Testis (tissue), 3 donors: Measurements from ENCODE around the gene MAPK1IP1L. TPM values are rescaled to one million over a fixed set of nuclear protein-coding genes. Genes with fewer than 3 reads are reported as not detected.
A peak's percentile ranks its signal among the peaks of the same experiment; 100 is the strongest.
"Not testable (repeated sequence)": the region's sequence is repeated elsewhere in the genome, so short reads cannot be mapped to it uniquely, and the experiment has no call there.

Source experiments
- DNase-seq: peaks from one replicate; pipeline ENCODE4 v3.0.0-alpha.2; 2019
- H3K27ac ChIP-seq, 2 donors: fragments of 200-600 bp; sonication (generic); one replicate each; pipeline ENCODE4 v1.5.1; 2019
- H3K27me3 ChIP-seq: fragments of 200-600 bp; sonication (generic); one replicate; pipeline ENCODE4 v1.5.1; 2019
- H3K36me3 ChIP-seq: fragments of 200-600 bp; sonication (generic); one replicate; pipeline ENCODE4 v1.5.1; 2017; ENCODE audit warnings: low read depth; ENCODE audit errors: missing control alignments
- H3K4me1 ChIP-seq: fragments of 200-600 bp; sonication (generic); one replicate; pipeline ENCODE4 v1.5.1; 2019
- H3K4me3 ChIP-seq, 2 donors: fragments of 200-600 bp; sonication (generic); one replicate each; pipeline ENCODE4 v1.5.1; 2017 to 2019
- H3K9me3 ChIP-seq: fragments of 200-600 bp; sonication (generic); one replicate; pipeline ENCODE4 v1.5.1; 2017
- POLR2A ChIP-seq: fragments of 450-650 bp; IDR thresholded peaks from one replicate; pipeline ENCODE4 v1.6.1; 2017; ENCODE audit warnings: antibody characterized with exemption, mild to moderate bottlenecking, moderate library complexity
- WGBS, 2 donors: methylation state at CpG; one replicate each; pipeline ENCODE4 v1.1.5; 2018; 5-methylcytosine and 5-hydroxymethylcytosine counted together
- intact Hi-C: fragments of 100-400 bp; cut with DNase I; formaldehyde crosslinking; loops from one replicate; pipeline ENCODE4 v1.15.1; 2023; ENCODE audit warnings: low total_unique reads
- polyA plus RNA-seq: library from polyadenylated mRNA; stranded (reverse); fragments of 350-450 nt; fragmentation: Illumina TruSeq; extraction: RNeasy Lipid Tissue Mini Kit (QIAGEN cat#74804); gene quantifications from one replicate; pipeline ENCODE4 v1.2.3, GENCODE V29; 2014; ENCODE audit warnings: low read depth, low replicate concordance; ENCODE audit not compliant: insufficient read depth
- total RNA-seq, 2 donors: library from RNA; depleted of rRNA; stranded (reverse); fragments of >200 nt; gene quantifications; one replicate each; pipeline ENCODE4 v1.2.3, GENCODE V29; 2016
- TF ChIP-seq, protein P1 (sequence below), 3 experiments: fragments of 450-650 bp in 2 of 3; fragments of 200-600 bp in 1 of 3; sonication (generic) in 1 of 3; IDR thresholded peaks; one replicate each; pipeline ENCODE4 v1.5.1; 2016 to 2019; ENCODE audit warnings: antibody characterized with exemption in 3 of 3, mild to moderate bottlenecking in 2 of 3, moderate library complexity in 1 of 3

Gene MAPK1IP1L
- total and polyA plus RNA-seq, 3 donors from 2014 or later = 87.0 to 146 (median 105) TPM

DNA sequence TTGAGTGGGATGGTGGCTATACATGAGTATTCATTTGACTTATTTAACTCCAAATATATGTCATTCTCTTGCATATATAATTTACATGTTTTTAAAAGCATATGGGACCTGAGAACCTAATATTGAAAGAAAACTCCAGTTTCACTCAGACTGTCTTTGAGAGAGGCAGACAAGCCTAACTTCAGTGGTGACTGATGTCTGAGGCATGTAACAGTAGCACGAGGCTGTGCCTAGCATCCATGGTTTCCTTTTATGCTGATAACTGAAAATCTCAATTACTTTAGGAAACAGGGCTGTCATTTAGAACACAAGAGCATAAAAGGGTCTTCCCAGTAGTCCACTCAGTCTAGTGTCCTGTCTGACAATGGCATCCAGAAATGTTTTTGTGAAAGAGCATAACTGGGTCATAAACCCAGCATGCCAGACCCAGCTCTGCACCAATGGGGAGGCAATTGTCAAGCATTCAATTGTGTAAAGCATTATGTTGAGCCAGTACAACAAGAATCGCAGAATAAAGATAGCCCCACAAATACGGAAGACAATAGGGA, 24.3 kb downstream of the MAPK1IP1L start:
- Histone ChIP-seq H3K9me3 (no peaks in the 10 kb centered on the region), H3K27ac (no peak overlapping the region), H3K27me3 (no peaks in the 10 kb centered on the region), H3K4me3 (no peak overlapping the region), H3K36me3 (no peaks in the 10 kb centered on the region), H3K4me1 (peaks cover 39% of the 10 kb centered on the region)
- DNase-seq = peak; percentile 6
- intact Hi-C loops = no loop called here
- no peak for TF ChIP-seq POLR2A
- TF ChIP-seq, protein P1, sequence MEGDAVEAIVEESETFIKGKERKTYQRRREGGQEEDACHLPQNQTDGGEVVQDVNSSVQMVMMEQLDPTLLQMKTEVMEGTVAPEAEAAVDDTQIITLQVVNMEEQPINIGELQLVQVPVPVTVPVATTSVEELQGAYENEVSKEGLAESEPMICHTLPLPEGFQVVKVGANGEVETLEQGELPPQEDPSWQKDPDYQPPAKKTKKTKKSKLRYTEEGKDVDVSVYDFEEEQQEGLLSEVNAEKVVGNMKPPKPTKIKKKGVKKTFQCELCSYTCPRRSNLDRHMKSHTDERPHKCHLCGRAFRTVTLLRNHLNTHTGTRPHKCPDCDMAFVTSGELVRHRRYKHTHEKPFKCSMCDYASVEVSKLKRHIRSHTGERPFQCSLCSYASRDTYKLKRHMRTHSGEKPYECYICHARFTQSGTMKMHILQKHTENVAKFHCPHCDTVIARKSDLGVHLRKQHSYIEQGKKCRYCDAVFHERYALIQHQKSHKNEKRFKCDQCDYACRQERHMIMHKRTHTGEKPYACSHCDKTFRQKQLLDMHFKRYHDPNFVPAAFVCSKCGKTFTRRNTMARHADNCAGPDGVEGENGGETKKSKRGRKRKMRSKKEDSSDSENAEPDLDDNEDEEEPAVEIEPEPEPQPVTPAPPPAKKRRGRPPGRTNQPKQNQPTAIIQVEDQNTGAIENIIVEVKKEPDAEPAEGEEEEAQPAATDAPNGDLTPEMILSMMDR (IDR thresholded peaks at IDR 0.05) = no peak
- 87 to 88% methylated on average over 3 of the region's 3 CpGs for WGBS, 2 donors

- DNase-seq = peak; percentile 13
- WGBS, 2 donors = 73 to 77% methylated on average over 17 of the region's 17 CpGs
Observed at GRCh38 chr14:55077170-55078151, 26.0 kb downstream of the MAPK1IP1L start.

GRCh38 chr14:55079961-55080360, 28.5 kb downstream of the MAPK1IP1L start:
- not testable (repeated sequence) for H3K27ac ChIP-seq, H3K4me3 ChIP-seq
- WGBS, 2 donors = 88 to 92% methylated on average over 6 of the region's 6 CpGs

More at GRCh38 chr14:55077170-55078151, 26.0 kb downstream of the MAPK1IP1L start:
- Histone ChIP-seq H3K27me3 (no peaks in the 10 kb centered on the region), H3K4me1 (peaks cover 29% of the 10 kb centered on the region), H3K9me3 (no peaks in the 10 kb centered on the region), H3K36me3 (no peaks in the 10 kb centered on the region), H3K4me3 (no peak overlapping the region), H3K27ac (no peak overlapping the region)
- intact Hi-C loops = no loop called here
- TF ChIP-seq POLR2A = no peak
- TF ChIP-seq, protein P1 (IDR thresholded peaks at IDR 0.05) = no peak

GRCh38 chr14:55084401-55085059, 33.1 kb downstream of the MAPK1IP1L start:
- no peak overlapping the region for H3K4me3 ChIP-seq
- TF ChIP-seq POLR2A = no peak
- TF ChIP-seq, protein P1 (IDR thresholded peaks at IDR 0.05) = no peak
- H3K27ac ChIP-seq = no peak overlapping the region
- H3K9me3 ChIP-seq = no peaks in the 10 kb centered on the region
- intact Hi-C loops = no loop called here
- H3K27me3 ChIP-seq = no peaks in the 10 kb centered on the region
- no peaks in the 10 kb centered on the region for H3K36me3 ChIP-seq
- no peaks in the 10 kb centered on the region for H3K4me1 ChIP-seq
- DNase-seq = peak; percentile 1

More at GRCh38 chr14:55079961-55080360, 28.5 kb downstream of the MAPK1IP1L start:
- intact Hi-C loops, H3K36me3 ChIP-seq, H3K27me3 ChIP-seq, H3K9me3 ChIP-seq, DNase-seq: not testable (repeated sequence)
- H3K4me1 ChIP-seq = peaks cover 13% of the 10 kb centered on the region

- no peak overlapping the region for H3K27ac ChIP-seq
- H3K36me3 ChIP-seq = no peaks in the 10 kb centered on the region
- no peaks in the 10 kb centered on the region for H3K4me1 ChIP-seq
- H3K27me3 ChIP-seq = no peaks in the 10 kb centered on the region
- no peak for TF ChIP-seq POLR2A
- TF ChIP-seq, protein P1 (IDR thresholded peaks at IDR 0.05) = no peak
- no peaks in the 10 kb centered on the region for H3K9me3 ChIP-seq
- DNase-seq = no peak
- no peak overlapping the region for H3K4me3 ChIP-seq
- 87 to 88% methylated on average over 4 of the region's 4 CpGs for WGBS, 2 donors
- intact Hi-C loops = no loop called here
Observed at GRCh38 chr14:55085060-55085660, 33.7 kb downstream of the MAPK1IP1L start.
